Measurements from ENCODE around the gene EXOC6. TPM values are rescaled to one million over a fixed set of nuclear protein-coding genes. Genes with fewer than 3 reads are reported as not detected.

EXOC6 gene
- total RNA-seq, 1 experiment from 2014 or later, result 9.3 TPM

- H3K27me3 ChIP-seq (ENCODE audit: insufficient read depth, low read depth), result no peaks in the 10 kb centered on the region
- no peak for TF ChIP-seq CTCF (conservative IDR thresholded peaks at IDR 0.05)
- TF ChIP-seq EZH2 (IDR thresholded peaks at IDR 0.05; ENCODE audit: low read depth), result no peak
- H3K79me2 ChIP-seq (ENCODE audit: low read depth), result peaks cover 10% of the 10 kb centered on the region; the same call in 1 of the 2 replicates
- H3K27ac ChIP-seq, result no peak overlapping the region
- CTCF ChIA-PET, result no interaction called here
- peak overlapping the region; percentile 85; the same call in 1 of the 2 replicates for H2AFZ ChIP-seq
- H3K9me2 ChIP-seq (ENCODE audit: insufficient read depth), result no peaks in the 10 kb centered on the region
- H3F3A ChIP-seq (ENCODE audit: insufficient read depth, low read depth), result peaks cover 19% of the 10 kb centered on the region; the same call in 1 of the 2 replicates
- DNase-seq, result no peak
- peak overlapping the region; percentile 96 for H3K4me2 ChIP-seq
- H3K4me3 ChIP-seq, result peak overlapping the region; percentile 83
- BruUV-seq (replicated peaks), result TSS peak; percentile 44
- H3K36me3 ChIP-seq (ENCODE audit: low read depth), result no peaks in the 10 kb centered on the region
- H4K20me1 ChIP-seq (ENCODE audit: insufficient read depth), result no peaks in the 10 kb centered on the region
- intact Hi-C loops (cut with micrococcal nuclease; ENCODE audit: unreplicated experiment), result no loop called here
- POLR2A ChIA-PET (ENCODE audit: unreplicated experiment), result no interaction called here
- H3K4me1 ChIP-seq (replicated peaks; ENCODE audit: insufficient read depth), result peaks cover 19% of the 10 kb centered on the region
- H3K9me3 ChIP-seq (ENCODE audit: insufficient read depth, low read depth), result no peaks in the 10 kb centered on the region
These were observed 1.3 kb downstream of the EXOC6 start for GRCh38 chr10:92849576-92850090.

GRCh38 chr10:92850185-92850584, 1.9 kb downstream of the EXOC6 start:
- TF ChIP-seq CTCF (conservative IDR thresholded peaks at IDR 0.05), result no peak
- TF ChIP-seq EZH2 (IDR thresholded peaks at IDR 0.05; ENCODE audit: low read depth), result no peak
- BruUV-seq (replicated peaks), result no TSS peak
- H3K79me2 ChIP-seq (ENCODE audit: low read depth), result peaks cover 10% of the 10 kb centered on the region; the same call in 1 of the 2 replicates
- H3K9me2 ChIP-seq (ENCODE audit: insufficient read depth), result no peaks in the 10 kb centered on the region
- no peak overlapping the region for H3K27ac ChIP-seq
- DNase-seq, result no peak
- H3K27me3 ChIP-seq (ENCODE audit: insufficient read depth, low read depth), result no peaks in the 10 kb centered on the region
- POLR2A ChIA-PET (ENCODE audit: unreplicated experiment), result no interaction called here
- H3K36me3 ChIP-seq (ENCODE audit: low read depth), result no peaks in the 10 kb centered on the region
- H3K9me3 ChIP-seq (ENCODE audit: insufficient read depth, low read depth), result no peaks in the 10 kb centered on the region
- H3K4me2 ChIP-seq, result peak overlapping the region; percentile 96
- CTCF ChIA-PET, result no interaction called here
- no peak overlapping the region for H3K4me3 ChIP-seq
- H4K20me1 ChIP-seq (ENCODE audit: insufficient read depth), result no peaks in the 10 kb centered on the region
- H3K4me1 ChIP-seq (replicated peaks; ENCODE audit: insufficient read depth), result peaks cover 19% of the 10 kb centered on the region
- intact Hi-C loops (cut with micrococcal nuclease; ENCODE audit: unreplicated experiment), result no loop called here
- H2AFZ ChIP-seq, result no peak overlapping the region
- peaks cover 19% of the 10 kb centered on the region; the same call in 1 of the 2 replicates for H3F3A ChIP-seq (ENCODE audit: insufficient read depth, low read depth)

- H3K4me3 ChIP-seq, result no peak overlapping the region
- H3K9me3 ChIP-seq (ENCODE audit: insufficient read depth, low read depth), result no peaks in the 10 kb centered on the region
- CTCF ChIA-PET, result no interaction called here
- intact Hi-C loops (cut with micrococcal nuclease; ENCODE audit: unreplicated experiment), result no loop called here
- H3K27me3 ChIP-seq (ENCODE audit: insufficient read depth, low read depth), result no peaks in the 10 kb centered on the region
- H3K27ac ChIP-seq, result no peak overlapping the region
- TF ChIP-seq EZH2 (IDR thresholded peaks at IDR 0.05; ENCODE audit: low read depth) (no peak), CTCF (conservative IDR thresholded peaks at IDR 0.05) (no peak)
- H4K20me1 ChIP-seq (ENCODE audit: insufficient read depth), result no peaks in the 10 kb centered on the region
- H3K36me3 ChIP-seq (ENCODE audit: low read depth), result no peaks in the 10 kb centered on the region
- no peak for DNase-seq
- H3F3A ChIP-seq (ENCODE audit: insufficient read depth, low read depth), result peaks cover 19% of the 10 kb centered on the region; the same call in 1 of the 2 replicates
- H2AFZ ChIP-seq, result no peak overlapping the region
- peaks cover 10% of the 10 kb centered on the region; the same call in 1 of the 2 replicates for H3K79me2 ChIP-seq (ENCODE audit: low read depth)
- no TSS peak for BruUV-seq (replicated peaks)
- no peaks in the 10 kb centered on the region for H3K9me2 ChIP-seq (ENCODE audit: insufficient read depth)
- H3K4me2 ChIP-seq, result no peak overlapping the region
- H3K4me1 ChIP-seq (replicated peaks; ENCODE audit: insufficient read depth), result peaks cover 19% of the 10 kb centered on the region
- POLR2A ChIA-PET (ENCODE audit: unreplicated experiment), result no interaction called here
These were observed 2.7 kb downstream of the EXOC6 start for GRCh38 chr10:92851003-92851402.

All from PC-9 (cell line).